GM12878 (cell line): Measurements from ENCODE around the gene SLX9. TPM values are rescaled to one million over a fixed set of nuclear protein-coding genes. Genes with fewer than 3 reads are reported as not detected.

Experiments used
- ATAC-seq: fragments of 200-7000 bp; cut with Tn5 transposase; 3 replicates; pipeline ENCODE4 v1.9.1; 2020; ENCODE audit warnings: mild to moderate bottlenecking, moderate library complexity
- BruUV-seq: library from RNA; stranded (reverse); fragments of 400-500 nt; replicated peaks from 2 replicates; lab custom pipeline; 2021; lab: Mats Ljungman, UMichigan
- CTCF ChIA-PET: fragments of 300-600 bp; sonication (Branson Sonifier 250); formaldehyde crosslinking; extraction: SDS; loops from one replicate; lab custom pipeline; 2021; ENCODE audit warnings: inconsistent platforms; lab: Yijun Ruan, JAX
- POLR2A ChIA-PET: fragments of 350-600 bp; formaldehyde crosslinking; extraction: SDS; loops from one replicate; lab custom pipeline; 2021; ENCODE audit warnings: inconsistent platforms; lab: Charles Lee
- RAD21 ChIA-PET: fragments of 300-600 bp; sonication (Branson Sonifier 250); formaldehyde crosslinking; loops from one replicate; lab custom pipeline; 2023; ENCODE audit warnings: antibody characterized with exemption; ENCODE audit not compliant: unreplicated experiment; lab: Charles Lee
- SMC1A ChIA-PET: fragments of 300-600 bp; sonication (Branson Sonifier 250); formaldehyde crosslinking; loops from one replicate; lab custom pipeline; 2023; ENCODE audit not compliant: unreplicated experiment, uncharacterized antibody; lab: Charles Lee
- DNase-seq: peaks from one replicate; pipeline ENCODE4 v3.0.0-alpha.2; 2011; ENCODE audit warnings: low read depth, low spot score
- FAIRE-seq: peaks from 3 replicates; lab custom pipeline; 2011; peaks lifted over from hg19 to GRCh38; lab: Jason Lieb, UNC
- H2AFZ ChIP-seq: 2 replicates; pipeline ENCODE4 v1.6.0; 2011; ENCODE audit warnings: low read depth, low read length, control low read depth; ENCODE audit not compliant: control insufficient read depth
- H3K27ac ChIP-seq: 2 replicates; pipeline ENCODE4 v1.5.1; 2011; ENCODE audit warnings: control low read depth; ENCODE audit not compliant: control insufficient read depth, insufficient read depth
- H3K27me3 ChIP-seq, 2 experiments: replicated peaks in 1 of 2; 2 replicates each; pipeline versions ENCODE4 v1.6.0 to v1.6.1; 2011; ENCODE audit warnings: low read length in 1 of 2; ENCODE audit not compliant: control insufficient read depth in 2 of 2, insufficient read depth in 2 of 2
- H3K36me3 ChIP-seq, 2 experiments: 2 replicates each; pipeline ENCODE4 v1.5.1; 2011; ENCODE audit warnings: low read length in 1 of 2; ENCODE audit not compliant: control insufficient read depth in 2 of 2, insufficient read depth in 2 of 2
- H3K4me1 ChIP-seq: 2 replicates; pipeline ENCODE4 v1.6.1; 2011; ENCODE audit warnings: mild to moderate bottlenecking, low read length, moderate library complexity, mixed read lengths; ENCODE audit not compliant: control insufficient read depth, insufficient read depth
- H3K4me2 ChIP-seq: 2 replicates; pipeline ENCODE4 v1.6.0; 2011; ENCODE audit warnings: control low read depth; ENCODE audit not compliant: control insufficient read depth, insufficient read depth
- H3K4me3 ChIP-seq: fragments of 200-600 bp; sonication (generic); 2 replicates; pipeline ENCODE4 v1.5.1; 2016
- H3K79me2 ChIP-seq: 2 replicates; pipeline ENCODE4 v1.6.0; 2011; ENCODE audit warnings: low read length; ENCODE audit not compliant: control insufficient read depth, insufficient read depth
- H3K9ac ChIP-seq: 2 replicates; pipeline ENCODE4 v1.8.0; 2011; ENCODE audit warnings: low read length, control low read depth, mixed read lengths; ENCODE audit not compliant: control insufficient read depth, insufficient read depth
- H3K9me3 ChIP-seq: replicated peaks from 3 replicates; pipeline ENCODE4 v1.5.1; 2011; ENCODE audit warnings: mild to moderate bottlenecking, low read length; ENCODE audit not compliant: control insufficient read depth, insufficient read depth
- H4K20me1 ChIP-seq: 2 replicates; pipeline ENCODE4 v1.6.0; 2011; ENCODE audit not compliant: control insufficient read depth, insufficient read depth
- RUNX3 ChIP-seq: IDR thresholded peaks from 2 replicates; pipeline ENCODE4 v1.6.1; 2012; ENCODE audit warnings: low read length, inconsistent platforms
- SMAD5 ChIP-seq: IDR thresholded peaks from 2 replicates; pipeline ENCODE4 v1.6.1; 2016; ENCODE audit warnings: antibody characterized with exemption, low read depth
- WGBS: methylation state at CpG from one replicate; pipeline ENCODE4 v1.1.6; 2016; ENCODE audit warnings: low lambda C conversion rate; ENCODE audit not compliant: insufficient replicate concordance, insufficient coverage; ENCODE audit errors: missing lambda C conversion rate; 5-methylcytosine and 5-hydroxymethylcytosine counted together
- in situ Hi-C: fragments of 300-500 bp; cut with MboI; formaldehyde crosslinking; loops from 9 replicates; pipeline ENCODE4 v1.14.3; 2018; ENCODE audit warnings: mixed read lengths
- intact Hi-C: fragments of 100-400 bp; cut with micrococcal nuclease; formaldehyde crosslinking; loops from one replicate; pipeline ENCODE4 v1.14.2; 2022; ENCODE audit not compliant: unreplicated experiment
- polyA plus RNA-seq, 11 experiments: library from polyadenylated mRNA; depleted of rRNA in 4 of 11; unstranded in 6 of 11; stranded (reverse) in 5 of 11; fragments of >200 nt; fragmentation: Nextera tagmentation in 4 of 11; fragmentation: Illumina TruSeq in 1 of 11; extraction: Ambion mirVana in 4 of 11; extraction: Trizol in 1 of 11; gene quantifications; 1 replicate in 1 of 11; 2 replicates in 10 of 11; pipeline versions ENCODE4 v1.2.1 to v1.2.3, GENCODE V29; 2011 to 2016; ENCODE audit warnings: inconsistent platforms in 2 of 11, missing spikeins in 2 of 11, low read depth in 1 of 11
- total RNA-seq, 4 experiments: library from RNA; depleted of rRNA in 3 of 4; stranded (reverse); fragments of >200 nt in 3 of 4; fragmentation: Illumina TruSeq in 1 of 4; extraction: Trizol in 1 of 4; gene quantifications; 2 replicates each; pipeline versions ENCODE4 v1.2.1 to v1.2.3, GENCODE V29; 2013 to 2021

Gene SLX9
- total and polyA plus RNA-seq, 10 of the 15 experiments (the other 5 are each of a cell fraction or from before 2014, with no cell fraction given), result 0.69 to 81.3 (median 33.9) TPM

GRCh38 chr21:44965251-44966022 is 25.6 kb downstream of the SLX9 start:
- FAIRE-seq (no peak), DNase-seq (no peak), ATAC-seq (peak; percentile 56)
- intact Hi-C loops (no loop called here), in situ Hi-C loops (no loop called here)
- Histone ChIP-seq H3K9me3 (no peaks in the 10 kb centered on the region; the same call in 2 of the 3 replicates), H3K27me3 (no peaks in the 10 kb centered on the region), H3K36me3 (peaks cover 19 to 29% of the 10 kb centered on the region in 2 experiments; a peak in 3 of 4 replicates), H3K4me3 (no peak overlapping the region), H4K20me1 (no peaks in the 10 kb centered on the region; the same call in 1 of the 2 replicates), H3K4me2 (no peak overlapping the region), H3K79me2 (no peaks in the 10 kb centered on the region), H3K27ac (no peak overlapping the region), H3K9ac (no peak overlapping the region), H2AFZ (no peak overlapping the region), H3K4me1 (peaks cover 6% of the 10 kb centered on the region)
- POLR2A ChIA-PET, result interaction anchor here (0.6 kb wide), 1 partner anchor 62 kb away, joined by 3 read pairs; no protein-coding TSS in a partner anchor
- SMC1A ChIA-PET, result interaction anchor here (1.0 to 3.5 kb wide), 4 partner anchors 16 to 172 kb away, joined by 3 to 16 read pairs (median 5); no protein-coding TSS in a partner anchor
- RAD21 ChIA-PET, result interaction anchor here (1.5 kb wide), 1 partner anchor 12 kb away, joined by 4 read pairs; no protein-coding TSS in a partner anchor
- BruUV-seq, result no TSS peak
- 41% methylated on average over 17 of the region's 17 CpGs for WGBS
- peak; percentile 85 for TF ChIP-seq RUNX3
- TF ChIP-seq SMAD5, result no peak
- CTCF ChIA-PET, result interaction anchor here (0.6 to 2.3 kb wide), 6 partner anchors 13 to 172 kb away, joined by 3 to 12 read pairs (median 4); no protein-coding TSS in a partner anchor
